ENCODE results near the gene CKS2.
A peak's percentile ranks its signal among the peaks of the same experiment; 100 is the strongest.
"Not testable (repeated sequence)": the region's sequence is repeated elsewhere in the genome, so short reads cannot be mapped to it uniquely, and the experiment has no call there.

CKS2 gene

GRCh38 chr9:89342213-89342612 is 31.2 kb downstream of the CKS2 start:
- Histone ChIP-seq H2BK5ac (ENCODE audit: low read depth, low read length, poor library complexity, severe bottlenecking) (no peak overlapping the region), H3K9me3 (ENCODE audit: control insufficient read depth, low read length) (no peaks in the 10 kb centered on the region), H4K8ac (ENCODE audit: low read length) (no peak overlapping the region), H3K4ac (ENCODE audit: low read depth in 1 of 2, low read length in 2 of 2) (no peak overlapping the region), H3K18ac (ENCODE audit: low read depth in 1 of 2, low read length in 2 of 2) (no peak overlapping the region), H3K27me3 (ENCODE audit: control insufficient read depth in 1 of 2, insufficient read depth in 1 of 2, low read length in 2 of 2) (no peaks in the 10 kb centered on the region), H2BK12ac (ENCODE audit: low read length in 2 of 2) (no peak overlapping the region), H4K91ac (ENCODE audit: low read length) (no peak overlapping the region), H3K23ac (ENCODE audit: low read length in 2 of 2) (no peak overlapping the region), H3K36me3 (ENCODE audit: control insufficient read depth in 1 of 2, insufficient read depth in 2 of 2, low read depth in 1 of 2, low read length in 2 of 2) (peaks cover 34 to 99% of the 10 kb centered on the region in 2 experiments), H3K14ac (ENCODE audit: low read length in 2 of 2) (no peak overlapping the region), H2BK120ac (ENCODE audit: low read depth, low read length) (no peak overlapping the region), H3K79me1 (replicated peaks; ENCODE audit: low read length, poor library complexity, severe bottlenecking) (peaks cover 14% of the 10 kb centered on the region), H3K9ac (ENCODE audit: low read length) (no peak overlapping the region), H2AFZ (ENCODE audit: low read depth, low read length) (no peak overlapping the region), H3K4me1 (ENCODE audit: control insufficient read depth, insufficient read depth, low read depth, low read length) (no peaks in the 10 kb centered on the region), H3K4me2 (ENCODE audit: low read length, poor library complexity, severe bottlenecking) (no peak overlapping the region), H3K4me3 (ENCODE audit: insufficient read depth in 1 of 2, low read depth in 1 of 2, low read length in 2 of 2) (no peak overlapping the region), H3K27ac (ENCODE audit: low read length, poor library complexity, severe bottlenecking) (no peak overlapping the region), H2BK15ac (ENCODE audit: low read depth, poor library complexity, severe bottlenecking) (no peak overlapping the region), H2AK5ac (ENCODE audit: low read length, severe bottlenecking) (no peak overlapping the region)
- 92% methylated on average over 4 of the region's 6 CpGs for WGBS
- DNase-seq, result no peak

- no peak overlapping the region for H3K23ac ChIP-seq (ENCODE audit: low read length in 2 of 2)
- H3K4me2 ChIP-seq (ENCODE audit: low read length, poor library complexity, severe bottlenecking), result no peak overlapping the region
- H2BK15ac ChIP-seq (ENCODE audit: low read depth, poor library complexity, severe bottlenecking), result no peak overlapping the region
- H3K14ac ChIP-seq (ENCODE audit: low read length in 2 of 2), result no peak overlapping the region
- no peak overlapping the region for H2AFZ ChIP-seq (ENCODE audit: low read depth, low read length)
- no peak overlapping the region for H2BK12ac ChIP-seq (ENCODE audit: low read length in 2 of 2)
- WGBS, result no CpG with 5 or more reads among the region's 1 CpG
- H3K18ac ChIP-seq (ENCODE audit: low read depth in 1 of 2, low read length in 2 of 2), result no peak overlapping the region
- no peaks in the 10 kb centered on the region for H3K27me3 ChIP-seq (ENCODE audit: control insufficient read depth in 1 of 2, insufficient read depth in 1 of 2, low read length in 2 of 2)
- H3K4ac ChIP-seq (ENCODE audit: low read depth in 1 of 2, low read length in 2 of 2), result no peak overlapping the region
- no peak overlapping the region for H3K27ac ChIP-seq (ENCODE audit: low read length, poor library complexity, severe bottlenecking)
- no peak overlapping the region for H2BK120ac ChIP-seq (ENCODE audit: low read depth, low read length)
- peaks cover 11% of the 10 kb centered on the region for H3K79me1 ChIP-seq (replicated peaks; ENCODE audit: low read length, poor library complexity, severe bottlenecking)
- H3K4me1 ChIP-seq (ENCODE audit: control insufficient read depth, insufficient read depth, low read depth, low read length), result no peaks in the 10 kb centered on the region
- H2AK5ac ChIP-seq (ENCODE audit: low read length, severe bottlenecking), result no peak overlapping the region
- H2BK5ac ChIP-seq (ENCODE audit: low read depth, low read length, poor library complexity, severe bottlenecking), result no peak overlapping the region
- peaks cover 37 to 98% of the 10 kb centered on the region in 2 experiments for H3K36me3 ChIP-seq (ENCODE audit: control insufficient read depth in 1 of 2, insufficient read depth in 2 of 2, low read depth in 1 of 2, low read length in 2 of 2)
- H3K9me3 ChIP-seq (ENCODE audit: control insufficient read depth, low read length), result no peaks in the 10 kb centered on the region
- DNase-seq, result peak; percentile 14
- H3K9ac ChIP-seq (ENCODE audit: low read length), result peak overlapping the region; percentile 12
- no peak overlapping the region for H3K4me3 ChIP-seq (ENCODE audit: insufficient read depth in 1 of 2, low read depth in 1 of 2, low read length in 2 of 2)
- no peak overlapping the region for H4K8ac ChIP-seq (ENCODE audit: low read length)
- H4K91ac ChIP-seq (ENCODE audit: low read length), result no peak overlapping the region
Observed at GRCh38 chr9:89342948-89343347, 32.0 kb downstream of the CKS2 start.

- not testable (repeated sequence) for H2BK120ac ChIP-seq (ENCODE audit: low read depth, low read length); DNase-seq; H3K4me3 ChIP-seq (ENCODE audit: insufficient read depth in 1 of 2, low read depth in 1 of 2, low read length in 2 of 2); H3K9ac ChIP-seq (ENCODE audit: low read length); H4K91ac ChIP-seq (ENCODE audit: low read length); H3K14ac ChIP-seq (ENCODE audit: low read length in 2 of 2); H2AK5ac ChIP-seq (ENCODE audit: low read length, severe bottlenecking); H3K4ac ChIP-seq (ENCODE audit: low read depth in 1 of 2, low read length in 2 of 2); H3K4me1 ChIP-seq (ENCODE audit: control insufficient read depth, insufficient read depth, low read depth, low read length); H3K27me3 ChIP-seq (ENCODE audit: control insufficient read depth in 1 of 2, insufficient read depth in 1 of 2, low read length in 2 of 2); H3K18ac ChIP-seq (ENCODE audit: low read depth in 1 of 2, low read length in 2 of 2); H2BK5ac ChIP-seq (ENCODE audit: low read depth, low read length, poor library complexity, severe bottlenecking); H3K9me3 ChIP-seq (ENCODE audit: control insufficient read depth, low read length); H2AFZ ChIP-seq (ENCODE audit: low read depth, low read length); H3K27ac ChIP-seq (ENCODE audit: low read length, poor library complexity, severe bottlenecking); H2BK15ac ChIP-seq (ENCODE audit: low read depth, poor library complexity, severe bottlenecking); H2BK12ac ChIP-seq (ENCODE audit: low read length in 2 of 2); H3K23ac ChIP-seq (ENCODE audit: low read length in 2 of 2); H3K4me2 ChIP-seq (ENCODE audit: low read length, poor library complexity, severe bottlenecking); H4K8ac ChIP-seq (ENCODE audit: low read length)
- peaks cover 44 to 98% of the 10 kb centered on the region in 2 experiments for H3K36me3 ChIP-seq (ENCODE audit: control insufficient read depth in 1 of 2, insufficient read depth in 2 of 2, low read depth in 1 of 2, low read length in 2 of 2)
- 97% methylated on average over 7 of the region's 7 CpGs for WGBS
- peaks cover 18% of the 10 kb centered on the region for H3K79me1 ChIP-seq (replicated peaks; ENCODE audit: low read length, poor library complexity, severe bottlenecking)
Observed at GRCh38 chr9:89343812-89344211, 32.8 kb downstream of the CKS2 start.

GRCh38 chr9:89345476-89345875 is 34.5 kb downstream of the CKS2 start:
- no peak overlapping the region for H3K9ac ChIP-seq (ENCODE audit: low read length)
- H3K4me2 ChIP-seq (ENCODE audit: low read length, poor library complexity, severe bottlenecking), result no peak overlapping the region
- no peak overlapping the region for H3K27ac ChIP-seq (ENCODE audit: low read length, poor library complexity, severe bottlenecking)
- H3K23ac ChIP-seq (ENCODE audit: low read length in 2 of 2), result no peak overlapping the region
- no peak overlapping the region for H3K4ac ChIP-seq (ENCODE audit: low read depth in 1 of 2, low read length in 2 of 2)
- H3K27me3 ChIP-seq (ENCODE audit: control insufficient read depth in 1 of 2, insufficient read depth in 1 of 2, low read length in 2 of 2), result no peaks in the 10 kb centered on the region
- no peak overlapping the region for H2BK12ac ChIP-seq (ENCODE audit: low read length in 2 of 2)
- H3K4me3 ChIP-seq (ENCODE audit: insufficient read depth in 1 of 2, low read depth in 1 of 2, low read length in 2 of 2), result no peak overlapping the region
- no peaks in the 10 kb centered on the region for H3K4me1 ChIP-seq (ENCODE audit: control insufficient read depth, insufficient read depth, low read depth, low read length)
- 93% methylated on average over 5 of the region's 5 CpGs for WGBS
- no peak overlapping the region for H3K14ac ChIP-seq (ENCODE audit: low read length in 2 of 2)
- no peak overlapping the region for H3K18ac ChIP-seq (ENCODE audit: low read depth in 1 of 2, low read length in 2 of 2)
- peaks cover 22% of the 10 kb centered on the region for H3K79me1 ChIP-seq (replicated peaks; ENCODE audit: low read length, poor library complexity, severe bottlenecking)
- DNase-seq, result no peak
- no peaks in the 10 kb centered on the region for H3K9me3 ChIP-seq (ENCODE audit: control insufficient read depth, low read length)
- peaks cover 53 to 98% of the 10 kb centered on the region in 2 experiments for H3K36me3 ChIP-seq (ENCODE audit: control insufficient read depth in 1 of 2, insufficient read depth in 2 of 2, low read depth in 1 of 2, low read length in 2 of 2)
- H4K8ac ChIP-seq (ENCODE audit: low read length), result no peak overlapping the region
- H2AK5ac ChIP-seq (ENCODE audit: low read length, severe bottlenecking), result no peak overlapping the region
- no peak overlapping the region for H2AFZ ChIP-seq (ENCODE audit: low read depth, low read length)
- H2BK5ac ChIP-seq (ENCODE audit: low read depth, low read length, poor library complexity, severe bottlenecking), result no peak overlapping the region
- no peak overlapping the region for H2BK15ac ChIP-seq (ENCODE audit: low read depth, poor library complexity, severe bottlenecking)
- no peak overlapping the region for H4K91ac ChIP-seq (ENCODE audit: low read length)
- no peak overlapping the region for H2BK120ac ChIP-seq (ENCODE audit: low read depth, low read length)
